Stimulated activated naive CD8-positive, alpha-beta T cell treated with anti-CD3 and anti-CD28 coated beads, Interleukin-15, Interleukin-2, amounts not matched to agents 100 ng/mL and 50 ng/mL, for 24 hours (primary cell): ENCODE data around the gene NOL4L.

Source experiments
- H3K27ac Mint-ChIP-seq: one replicate; pipeline ENCODE4 v1.8.0; 2021; ENCODE audit warnings: mild to moderate bottlenecking, mixed read lengths
- H3K27me3 Mint-ChIP-seq: one replicate; pipeline ENCODE4 v1.8.0; 2021; ENCODE audit warnings: mixed read lengths
- H3K36me3 Mint-ChIP-seq: one replicate; pipeline ENCODE4 v1.8.0; 2021; ENCODE audit warnings: low read depth, mixed read lengths
- H3K4me1 Mint-ChIP-seq: one replicate; pipeline ENCODE4 v1.8.0; 2021; ENCODE audit warnings: low read depth, mixed read lengths
- H3K4me3 Mint-ChIP-seq: one replicate; pipeline ENCODE4 v1.8.0; 2021; ENCODE audit warnings: mild to moderate bottlenecking, mixed read lengths
- H3K9me3 Mint-ChIP-seq: one replicate; pipeline ENCODE4 v1.8.0; 2021; ENCODE audit warnings: mixed read lengths

Gene NOL4L

GRCh38 chr20:32448306-32449056 is 136.7 kb downstream of the NOL4L start:
- no peaks in the 10 kb centered on the region for H3K9me3 Mint-ChIP-seq
- peaks cover 20% of the 10 kb centered on the region for H3K36me3 Mint-ChIP-seq
- peak overlapping the region; percentile 48 for H3K27ac Mint-ChIP-seq
- H3K4me1 Mint-ChIP-seq: peaks cover 19% of the 10 kb centered on the region
- no peak overlapping the region for H3K4me3 Mint-ChIP-seq
- no peaks in the 10 kb centered on the region for H3K27me3 Mint-ChIP-seq

DNA sequence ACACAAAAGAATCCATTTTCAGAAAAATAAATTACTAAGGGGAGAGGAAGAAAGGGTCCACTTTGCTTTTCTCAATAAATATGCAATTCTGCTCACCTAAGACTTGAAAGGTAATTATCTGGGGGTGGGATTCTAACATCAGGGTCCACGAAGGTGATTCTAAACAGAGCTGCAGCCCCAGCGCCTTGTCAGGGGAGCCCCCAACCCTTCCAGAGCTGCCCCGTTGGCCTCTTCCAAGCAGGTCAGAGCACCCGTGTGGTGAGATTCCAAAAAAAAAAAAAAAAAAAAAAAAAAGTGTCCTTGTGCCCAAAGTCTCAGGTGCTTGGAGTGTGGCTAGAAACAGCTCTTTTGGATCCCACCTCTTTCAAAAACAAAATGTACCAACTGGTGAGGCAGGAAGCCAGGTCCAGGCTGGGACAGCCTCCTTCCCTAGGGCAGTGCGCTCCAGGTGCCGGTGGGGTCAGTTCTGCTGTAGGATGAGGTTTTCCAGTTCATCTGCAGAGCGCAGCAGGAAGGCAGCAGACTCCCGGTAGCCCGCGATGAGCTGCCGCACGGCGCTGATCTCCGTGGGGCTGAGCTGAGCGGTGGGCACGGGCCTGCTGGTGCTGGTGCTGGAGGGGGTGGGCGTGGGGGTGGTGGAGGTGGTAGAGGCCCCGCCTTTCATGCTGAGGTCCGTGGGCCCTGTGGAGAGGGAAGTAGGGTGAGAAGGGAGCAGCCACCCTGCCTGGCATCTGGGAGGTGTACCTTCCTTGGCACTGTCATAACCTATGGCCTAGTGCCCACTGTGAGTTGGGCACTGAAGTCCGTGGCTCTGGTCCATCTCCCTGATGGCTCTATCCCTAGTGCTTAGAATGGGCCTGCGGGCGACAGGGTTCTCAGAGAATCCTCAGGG is 137.8 kb downstream of the NOL4L start:
- Mint-ChIP-seq H3K9me3 (no peaks in the 10 kb centered on the region), H3K4me1 (peaks cover 30% of the 10 kb centered on the region), H3K4me3 (no peak overlapping the region), H3K36me3 (peaks cover 27% of the 10 kb centered on the region), H3K27ac (peak overlapping the region; percentile 48), H3K27me3 (no peaks in the 10 kb centered on the region)

- H3K4me1 Mint-ChIP-seq: peaks cover 30% of the 10 kb centered on the region
- H3K9me3 Mint-ChIP-seq: no peaks in the 10 kb centered on the region
- H3K27me3 Mint-ChIP-seq: no peaks in the 10 kb centered on the region
- peaks cover 28% of the 10 kb centered on the region for H3K36me3 Mint-ChIP-seq
- H3K4me3 Mint-ChIP-seq: no peak overlapping the region
- H3K27ac Mint-ChIP-seq: peak overlapping the region; percentile 55
Observed at GRCh38 chr20:32446301-32447100, 138.6 kb downstream of the NOL4L start.

DNA sequence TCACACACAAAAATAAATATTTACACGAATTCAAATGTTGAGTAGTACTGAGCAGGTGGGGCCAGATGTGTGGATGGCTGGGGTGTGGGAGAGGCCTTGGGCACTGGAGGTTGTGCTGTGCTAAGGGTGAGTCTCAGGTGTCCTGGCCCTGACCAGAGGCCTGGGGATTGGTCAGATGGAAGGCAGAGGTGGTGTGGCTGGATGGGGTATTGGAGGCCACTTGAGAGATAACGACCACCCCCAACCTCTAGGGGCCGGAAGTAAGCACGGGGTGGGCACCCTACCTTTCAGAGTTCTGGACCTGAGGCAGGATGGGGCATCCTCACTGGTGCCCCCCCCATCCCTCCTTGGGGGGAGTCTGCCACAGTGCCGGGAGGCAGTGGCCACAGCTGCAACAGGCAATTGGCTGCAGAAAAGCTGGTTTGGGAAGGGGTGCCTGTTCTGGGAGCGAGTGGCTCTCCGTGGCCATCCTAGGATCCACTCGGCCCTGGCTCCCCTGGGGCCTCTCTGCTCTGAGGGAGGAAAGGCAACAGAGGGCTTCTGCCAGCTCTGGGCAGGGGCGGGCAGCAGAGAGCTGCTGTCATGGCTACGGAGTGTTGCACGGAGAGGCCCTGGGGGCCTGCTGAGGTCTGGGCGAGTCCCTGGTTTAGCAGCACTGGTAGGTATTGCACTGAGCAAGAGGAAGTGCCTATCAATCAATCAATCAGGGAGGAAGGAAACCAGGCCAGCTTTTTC is 139.4 kb downstream of the NOL4L start:
- Mint-ChIP-seq H3K9me3 (no peaks in the 10 kb centered on the region), H3K36me3 (peaks cover 34% of the 10 kb centered on the region), H3K4me1 (peaks cover 30% of the 10 kb centered on the region), H3K27ac (peak overlapping the region; percentile 49), H3K4me3 (no peak overlapping the region), H3K27me3 (no peaks in the 10 kb centered on the region)

- peaks cover 38% of the 10 kb centered on the region for H3K36me3 Mint-ChIP-seq
Observed at GRCh38 chr20:32444474-32445220, 140.5 kb downstream of the NOL4L start.

GRCh38 chr20:32443386-32443974 is 141.7 kb downstream of the NOL4L start:
- H3K36me3 Mint-ChIP-seq: peaks cover 50% of the 10 kb centered on the region

More at GRCh38 chr20:32444474-32445220, 140.5 kb downstream of the NOL4L start:
- Mint-ChIP-seq H3K27me3 (no peaks in the 10 kb centered on the region), H3K27ac (peak overlapping the region; percentile 49), H3K9me3 (no peaks in the 10 kb centered on the region), H3K4me3 (no peak overlapping the region), H3K4me1 (peaks cover 36% of the 10 kb centered on the region)

DNA sequence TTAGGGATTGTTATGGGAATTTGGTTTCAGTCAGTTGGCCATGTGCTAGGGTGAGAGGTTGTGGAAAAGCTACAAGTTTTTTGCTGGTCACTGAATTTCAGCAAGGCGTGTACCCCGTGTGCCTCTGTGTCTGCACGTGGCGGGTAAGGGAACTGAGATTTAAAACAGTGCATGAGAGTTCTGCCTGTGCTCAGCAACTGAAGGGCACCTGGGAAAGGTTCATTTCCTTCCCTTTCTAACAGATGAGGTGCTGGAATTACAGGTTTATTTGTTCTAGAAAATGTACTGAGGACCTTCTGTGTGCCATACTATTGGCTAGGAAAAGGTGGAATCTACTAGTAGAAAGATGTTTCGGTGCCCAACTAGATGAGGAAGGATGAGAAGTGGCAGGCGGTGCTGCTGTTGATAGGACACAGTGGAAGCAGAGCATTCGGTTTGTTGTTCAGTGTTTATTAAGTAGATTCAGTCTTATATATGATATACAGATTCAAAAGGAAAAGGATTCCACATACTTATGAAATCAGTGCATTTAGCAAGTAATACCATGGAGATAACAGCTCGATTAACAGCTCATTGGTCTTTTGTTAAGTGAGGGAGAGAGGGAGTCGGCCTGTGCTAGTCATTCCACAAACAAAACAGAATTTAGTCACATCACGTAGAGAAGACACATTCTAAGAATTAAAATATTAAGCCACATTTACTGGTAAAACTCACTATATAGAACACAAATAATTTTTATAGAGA is 142.3 kb downstream of the NOL4L start:
- H3K9me3 Mint-ChIP-seq: no peaks in the 10 kb centered on the region
- no peak overlapping the region for H3K4me3 Mint-ChIP-seq
- no peaks in the 10 kb centered on the region for H3K27me3 Mint-ChIP-seq
- H3K27ac Mint-ChIP-seq: peak overlapping the region; percentile 59
- peaks cover 52% of the 10 kb centered on the region for H3K4me1 Mint-ChIP-seq
- peaks cover 56% of the 10 kb centered on the region for H3K36me3 Mint-ChIP-seq

More at GRCh38 chr20:32443386-32443974, 141.7 kb downstream of the NOL4L start:
- H3K27me3 Mint-ChIP-seq: no peaks in the 10 kb centered on the region
- H3K27ac Mint-ChIP-seq: peak overlapping the region; percentile 33
- peaks cover 47% of the 10 kb centered on the region for H3K4me1 Mint-ChIP-seq
- no peaks in the 10 kb centered on the region for H3K9me3 Mint-ChIP-seq
- H3K4me3 Mint-ChIP-seq: no peak overlapping the region

GRCh38 chr20:32441638-32442037 is 143.5 kb downstream of the NOL4L start:
- Mint-ChIP-seq H3K9me3 (no peaks in the 10 kb centered on the region), H3K36me3 (peaks cover 62% of the 10 kb centered on the region), H3K27ac (no peak overlapping the region), H3K27me3 (no peaks in the 10 kb centered on the region), H3K4me3 (no peak overlapping the region), H3K4me1 (peaks cover 51% of the 10 kb centered on the region)

DNA sequence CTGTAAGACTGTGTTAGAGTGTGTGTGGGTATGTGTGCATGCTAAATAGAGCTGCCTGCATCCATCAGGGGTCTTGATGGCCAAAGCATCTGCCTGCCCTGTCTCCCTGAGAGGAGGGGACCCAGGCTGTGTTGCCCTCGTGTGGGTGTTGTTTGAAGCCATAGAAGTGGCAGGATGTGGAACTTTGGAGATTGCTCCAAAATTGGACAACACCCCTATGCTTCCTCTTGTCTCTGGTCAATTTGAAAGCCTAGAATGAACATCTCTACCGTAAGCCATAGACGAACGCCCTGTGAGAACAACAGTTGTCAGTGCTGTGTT is 144.4 kb downstream of the NOL4L start:
- Mint-ChIP-seq H3K27me3 (no peaks in the 10 kb centered on the region), H3K36me3 (peaks cover 70% of the 10 kb centered on the region), H3K4me3 (no peak overlapping the region), H3K4me1 (peaks cover 48% of the 10 kb centered on the region), H3K9me3 (no peaks in the 10 kb centered on the region), H3K27ac (no peak overlapping the region)

DNA sequence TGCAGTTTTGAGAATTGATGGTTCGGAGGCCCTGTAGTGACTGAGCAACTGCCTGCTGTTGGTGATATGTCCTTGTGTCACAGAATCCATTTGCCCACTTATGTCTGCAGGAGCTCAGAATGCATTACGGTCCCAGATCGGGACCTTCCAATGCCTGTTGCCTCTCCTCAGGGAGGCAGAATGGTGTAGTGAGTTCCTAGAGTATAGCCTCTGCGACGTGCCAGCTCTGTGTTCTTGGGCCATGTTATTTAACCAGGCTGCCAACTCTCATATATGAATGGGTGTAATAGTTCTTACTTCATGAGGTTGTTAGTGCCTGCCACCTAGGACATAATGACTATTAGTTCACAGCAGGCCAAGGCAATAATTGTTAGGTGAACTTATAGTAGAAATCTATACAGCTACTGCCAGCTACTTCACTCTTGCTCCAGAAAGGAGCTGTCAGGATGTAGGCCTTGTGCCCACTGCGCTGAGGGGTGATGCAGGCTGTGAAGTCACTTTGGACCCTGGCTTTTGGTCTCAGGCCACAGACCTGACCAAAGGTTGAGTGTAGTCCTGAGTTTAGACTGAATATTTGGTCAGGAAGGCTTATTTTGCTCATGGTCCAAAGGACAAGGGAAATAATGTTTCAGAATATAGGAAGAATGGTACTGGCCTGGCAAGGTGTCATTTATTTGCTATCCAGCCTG is 144.9 kb downstream of the NOL4L start:
- peaks cover 71% of the 10 kb centered on the region for H3K36me3 Mint-ChIP-seq

GRCh38 chr20:32439132-32439829 is 145.9 kb downstream of the NOL4L start:
- H3K27me3 Mint-ChIP-seq: no peaks in the 10 kb centered on the region
- peaks cover 74% of the 10 kb centered on the region for H3K36me3 Mint-ChIP-seq
- peaks cover 41% of the 10 kb centered on the region for H3K4me1 Mint-ChIP-seq
- no peaks in the 10 kb centered on the region for H3K9me3 Mint-ChIP-seq
- H3K27ac Mint-ChIP-seq: peak overlapping the region; percentile 78
- H3K4me3 Mint-ChIP-seq: peak overlapping the region; percentile 32

More for the DNA sequence above, 144.9 kb downstream of the NOL4L start:
- no peak overlapping the region for H3K4me3 Mint-ChIP-seq
- peaks cover 44% of the 10 kb centered on the region for H3K4me1 Mint-ChIP-seq
- H3K9me3 Mint-ChIP-seq: no peaks in the 10 kb centered on the region
- peak overlapping the region; percentile 15 for H3K27ac Mint-ChIP-seq
- H3K27me3 Mint-ChIP-seq: no peaks in the 10 kb centered on the region

DNA sequence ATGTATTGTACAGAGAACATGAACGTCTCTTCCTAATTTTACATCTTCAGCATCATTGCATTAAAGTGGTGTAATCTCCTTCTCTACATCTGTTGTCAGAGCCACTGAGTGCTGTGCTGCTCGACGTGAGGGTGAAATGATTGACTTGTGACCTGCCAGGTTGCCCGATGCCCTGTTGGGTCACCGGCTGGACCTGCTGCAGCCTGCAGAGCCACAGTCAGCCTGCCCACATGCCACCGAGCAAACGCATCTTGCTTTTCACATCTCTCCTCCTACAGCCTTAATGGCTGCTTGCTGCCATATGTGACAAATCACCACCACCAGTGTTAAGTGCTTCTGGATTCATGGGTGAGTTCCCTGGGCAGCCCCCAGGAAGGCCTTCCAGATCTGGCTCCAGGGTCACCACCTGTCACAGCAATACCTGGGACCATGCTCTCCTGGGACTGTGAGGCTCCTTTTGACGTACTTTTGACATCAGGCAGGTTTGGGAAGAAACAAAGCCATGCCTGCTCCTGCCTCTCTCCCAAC is 146.7 kb downstream of the NOL4L start:
- Mint-ChIP-seq H3K4me3 (no peak overlapping the region), H3K27ac (peak overlapping the region; percentile 76), H3K4me1 (peaks cover 34% of the 10 kb centered on the region), H3K9me3 (no peaks in the 10 kb centered on the region), H3K27me3 (no peaks in the 10 kb centered on the region), H3K36me3 (peaks cover 77% of the 10 kb centered on the region)
